Pancreas (tissue), 10 donors: Measurements from ENCODE around the gene CHRNB2. TPM values are rescaled to one million over a fixed set of nuclear protein-coding genes. Genes with fewer than 3 reads are reported as not detected.

Experiments
- ATAC-seq, 4 donors: fragments of 200-7000 bp; cut with Tn5 transposase; one replicate each; pipeline versions ENCODE4 v1.8.0 to v1.9.1; 2020; ENCODE audit warnings: mild to moderate bottlenecking in 4 of 4, moderate library complexity in 4 of 4
- DNase-seq, 6 donors: peaks; one replicate each; pipeline ENCODE4 v3.0.0-alpha.2; 2020
- FAIRE-seq: peaks from 2 replicates; lab custom pipeline; 2012; peaks lifted over from hg19 to GRCh38; lab: Jason Lieb, UNC
- H3K27ac ChIP-seq, 4 donors: fragments of 200-600 bp; sonication (generic); 1 replicate in 3 of 4; 2 replicates in 1 of 4; pipeline versions ENCODE4 v1.5.0 to v1.8.0; 2020
- H3K27me3 ChIP-seq, 4 donors: fragments of 200-600 bp; one replicate each; pipeline ENCODE4 v1.8.0; 2021
- H3K36me3 ChIP-seq, 3 donors: fragments of 200-600 bp; sonication (generic) in 1 of 3; one replicate each; pipeline versions ENCODE4 v1.5.0 to v1.8.0; 2020 to 2021
- H3K4me1 ChIP-seq, 3 donors: fragments of 200-600 bp; one replicate each; pipeline ENCODE4 v1.8.0; 2021
- H3K4me3 ChIP-seq, 4 donors: fragments of 200-600 bp; sonication (generic) in 2 of 4; one replicate each; pipeline versions ENCODE4 v1.5.0 to v1.8.0; 2020 to 2021
- H3K9me3 ChIP-seq, 4 donors: fragments of 200-600 bp; one replicate each; pipeline ENCODE4 v1.8.0; 2021
- WGBS, 2 donors: extraction: QIAGEN DNeasy Blood & Tissue Kit; methylation state at CpG; one replicate each; pipeline ENCODE4 v1.1.7; 2013; 5-methylcytosine and 5-hydroxymethylcytosine counted together
- intact Hi-C, 3 donors: fragments of 100-400 bp; cut with DNase I; formaldehyde crosslinking; loops; one replicate each; pipeline versions ENCODE4 v1.11.1 to v1.14.2; 2022
- polyA plus RNA-seq, 2 donors: library from polyadenylated mRNA; stranded (reverse); fragments of 200-250 nt; gene quantifications; one replicate each; pipeline ENCODE4 v1.2.3, GENCODE V29; 2013
- total RNA-seq, 6 donors: library from RNA; stranded (reverse); fragmentation: NEBNext Ultra II Directional in 4 of 6; extraction: Animal tissue kit (Norgen Biotek cat#: 25700) in 4 of 6; gene quantifications; one replicate each; pipeline versions ENCODE4 v1.2.1 to v1.2.4, GENCODE V29; 2021 to 2023
- TF ChIP-seq, protein P1 (sequence below), 4 donors: fragments of 200-600 bp; sonication (generic) in 3 of 4; IDR thresholded peaks; one replicate each; pipeline versions ENCODE4 v1.5.0 to v1.8.0; 2021; ENCODE audit warnings: antibody characterized with exemption in 4 of 4
- donor health status: healthy with polysubstance abuse.
- donor health status: DM: no; HTN: no; CAD: no; lungs with moderate emphysema.
- donor health status: DM: no; HTN: no; CAD: no.
- donor health status: control.
- donor health status: control.
- donor health status: Bipolar disorder and iron deficiency.
- donor health status: DM: yes; HTN: yes; CAD: no.
- donor health status: DM: no; HTN: no; CAD: no.
- donor health status: DM: no; HTN: no; CAD: no.
- donor health status: DM: yes; HTN: yes; CAD: no.

The CHRNB2 gene
- total and polyA plus RNA-seq, 8 donors: 0.32 to 3.1 (median 0.69) TPM

DNA sequence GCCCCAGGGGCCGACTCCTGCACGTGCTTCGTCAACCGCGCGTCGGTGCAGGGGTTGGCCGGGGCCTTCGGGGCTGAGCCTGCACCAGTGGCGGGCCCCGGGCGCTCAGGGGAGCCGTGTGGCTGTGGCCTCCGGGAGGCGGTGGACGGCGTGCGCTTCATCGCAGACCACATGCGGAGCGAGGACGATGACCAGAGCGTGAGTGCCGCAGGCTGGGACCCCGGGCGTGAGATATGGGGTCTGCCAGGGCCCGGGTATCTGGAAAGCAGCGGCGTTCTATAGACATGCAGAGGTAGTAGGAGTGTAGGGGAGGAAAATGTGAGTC, 4.3 kb downstream of the CHRNB2 start:
- TF ChIP-seq, protein P1, sequence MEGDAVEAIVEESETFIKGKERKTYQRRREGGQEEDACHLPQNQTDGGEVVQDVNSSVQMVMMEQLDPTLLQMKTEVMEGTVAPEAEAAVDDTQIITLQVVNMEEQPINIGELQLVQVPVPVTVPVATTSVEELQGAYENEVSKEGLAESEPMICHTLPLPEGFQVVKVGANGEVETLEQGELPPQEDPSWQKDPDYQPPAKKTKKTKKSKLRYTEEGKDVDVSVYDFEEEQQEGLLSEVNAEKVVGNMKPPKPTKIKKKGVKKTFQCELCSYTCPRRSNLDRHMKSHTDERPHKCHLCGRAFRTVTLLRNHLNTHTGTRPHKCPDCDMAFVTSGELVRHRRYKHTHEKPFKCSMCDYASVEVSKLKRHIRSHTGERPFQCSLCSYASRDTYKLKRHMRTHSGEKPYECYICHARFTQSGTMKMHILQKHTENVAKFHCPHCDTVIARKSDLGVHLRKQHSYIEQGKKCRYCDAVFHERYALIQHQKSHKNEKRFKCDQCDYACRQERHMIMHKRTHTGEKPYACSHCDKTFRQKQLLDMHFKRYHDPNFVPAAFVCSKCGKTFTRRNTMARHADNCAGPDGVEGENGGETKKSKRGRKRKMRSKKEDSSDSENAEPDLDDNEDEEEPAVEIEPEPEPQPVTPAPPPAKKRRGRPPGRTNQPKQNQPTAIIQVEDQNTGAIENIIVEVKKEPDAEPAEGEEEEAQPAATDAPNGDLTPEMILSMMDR (IDR thresholded peaks at IDR 0.05): no peak
- intact Hi-C loops: no loop called here
- FAIRE-seq: no peak
- Histone ChIP-seq H3K4me3 (no peak overlapping the region), H3K27me3 (no peaks in the 10 kb centered on the region), H3K27ac (no peak overlapping the region), H3K4me1 (peaks cover 0 to 5% (median 3%) of the 10 kb centered on the region in 3 donors), H3K9me3 (no peaks in the 10 kb centered on the region), H3K36me3 (no peaks in the 10 kb centered on the region)
- ATAC-seq: no peak
- 87 to 90% methylated on average over 28 to 29 of the region's 29 CpGs for WGBS, 2 donors
- peak in 1 of 6 donors; percentile 64 for DNase-seq

DNA sequence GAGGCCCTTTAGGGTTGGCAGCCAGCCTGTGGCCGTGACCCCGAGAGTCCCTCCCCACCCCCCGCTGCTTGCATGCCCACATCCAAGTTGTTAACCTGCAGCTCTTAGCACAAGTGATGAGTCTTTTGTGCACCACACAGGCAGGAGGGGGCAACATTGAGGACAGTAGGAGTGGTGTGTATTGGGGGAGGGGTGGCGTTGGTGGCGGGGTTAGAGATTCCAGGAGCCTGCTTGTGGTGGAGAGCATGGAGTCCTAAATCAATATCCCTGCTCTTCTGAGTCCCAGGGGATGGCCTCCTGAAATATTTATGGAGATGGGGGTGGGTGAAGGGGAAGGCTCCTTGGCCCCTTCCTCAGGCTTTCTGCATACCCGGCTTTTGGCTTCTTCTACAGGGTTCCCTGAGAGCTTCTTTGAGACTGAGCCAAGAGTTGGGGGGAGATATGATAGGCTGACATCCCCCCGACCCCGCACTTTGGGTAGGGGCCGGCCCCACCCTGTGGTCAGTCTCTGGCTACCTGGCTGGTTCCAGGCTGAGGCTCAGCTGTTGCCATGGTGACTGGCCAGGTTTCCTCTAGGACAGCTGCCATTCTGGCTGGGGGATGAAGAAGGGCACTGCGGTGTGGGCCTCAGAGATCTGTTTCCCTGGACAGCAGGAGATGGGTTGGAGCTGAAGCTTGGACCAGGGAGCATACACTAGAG, 5.0 kb downstream of the CHRNB2 start:
- DNase-seq: no peak
- no peaks in the 10 kb centered on the region for H3K36me3 ChIP-seq
- peaks cover 0 to 3% (median under 1%) of the 10 kb centered on the region in 3 donors for H3K4me1 ChIP-seq
- no peaks in the 10 kb centered on the region for H3K27me3 ChIP-seq
- no peak for FAIRE-seq
- WGBS, 2 donors: 64 to 73% methylated on average over 10 of the region's 10 CpGs
- ATAC-seq: no peak
- H3K4me3 ChIP-seq: no peak overlapping the region
- H3K9me3 ChIP-seq: no peaks in the 10 kb centered on the region
- TF ChIP-seq, protein P1 (IDR thresholded peaks at IDR 0.05): no peak
- intact Hi-C loops: no loop called here
- no peak overlapping the region for H3K27ac ChIP-seq

GRCh38 chr1:154573168-154573510, 5.6 kb downstream of the CHRNB2 start:
- Histone ChIP-seq H3K36me3 (no peaks in the 10 kb centered on the region), H3K9me3 (no peaks in the 10 kb centered on the region), H3K27ac (no peak overlapping the region), H3K4me3 (no peak overlapping the region), H3K4me1 (peaks cover 0 to under 1% (median 0%) of the 10 kb centered on the region in 3 donors), H3K27me3 (no peaks in the 10 kb centered on the region)
- DNase-seq (no peak), ATAC-seq (no peak), FAIRE-seq (no peak)
- TF ChIP-seq, protein P1 (IDR thresholded peaks at IDR 0.05): no peak
- 66 to 79% methylated on average over 3 of the region's 3 CpGs for WGBS, 2 donors
- intact Hi-C loops: no loop called here

DNA sequence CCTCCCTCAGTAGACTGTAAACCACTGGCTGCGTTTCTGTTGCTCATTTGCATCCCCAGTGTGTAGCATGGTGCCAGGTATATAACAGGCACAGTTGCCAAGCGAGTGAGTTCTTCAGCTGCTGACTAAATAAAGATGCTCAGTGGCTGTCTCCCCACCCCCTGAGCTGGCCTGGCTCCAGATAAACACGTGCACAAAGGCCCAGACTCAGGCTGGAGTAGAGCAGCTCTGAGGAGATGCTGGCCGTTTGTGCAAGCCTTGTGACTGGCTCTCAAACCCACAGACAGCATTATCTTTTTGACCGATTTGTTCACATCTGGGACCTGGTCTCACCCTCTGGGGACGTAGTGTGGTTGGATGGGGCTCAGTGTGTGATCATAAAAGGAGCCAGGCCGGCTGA, 7.1 kb downstream of the CHRNB2 start:
- Histone ChIP-seq H3K36me3 (no peaks in the 10 kb centered on the region), H3K27ac (no peak overlapping the region), H3K4me1 (no peaks in the 10 kb centered on the region), H3K4me3 (no peak overlapping the region), H3K27me3 (no peaks in the 10 kb centered on the region), H3K9me3 (no peaks in the 10 kb centered on the region)
- TF ChIP-seq, protein P1 (IDR thresholded peaks at IDR 0.05): no peak
- peak in 1 of 4 donors; percentile 24 for ATAC-seq
- DNase-seq: no peak
- 12 to 15% methylated on average over 7 of the region's 7 CpGs for WGBS, 2 donors
- no peak for FAIRE-seq
- intact Hi-C loops: no loop called here

DNA sequence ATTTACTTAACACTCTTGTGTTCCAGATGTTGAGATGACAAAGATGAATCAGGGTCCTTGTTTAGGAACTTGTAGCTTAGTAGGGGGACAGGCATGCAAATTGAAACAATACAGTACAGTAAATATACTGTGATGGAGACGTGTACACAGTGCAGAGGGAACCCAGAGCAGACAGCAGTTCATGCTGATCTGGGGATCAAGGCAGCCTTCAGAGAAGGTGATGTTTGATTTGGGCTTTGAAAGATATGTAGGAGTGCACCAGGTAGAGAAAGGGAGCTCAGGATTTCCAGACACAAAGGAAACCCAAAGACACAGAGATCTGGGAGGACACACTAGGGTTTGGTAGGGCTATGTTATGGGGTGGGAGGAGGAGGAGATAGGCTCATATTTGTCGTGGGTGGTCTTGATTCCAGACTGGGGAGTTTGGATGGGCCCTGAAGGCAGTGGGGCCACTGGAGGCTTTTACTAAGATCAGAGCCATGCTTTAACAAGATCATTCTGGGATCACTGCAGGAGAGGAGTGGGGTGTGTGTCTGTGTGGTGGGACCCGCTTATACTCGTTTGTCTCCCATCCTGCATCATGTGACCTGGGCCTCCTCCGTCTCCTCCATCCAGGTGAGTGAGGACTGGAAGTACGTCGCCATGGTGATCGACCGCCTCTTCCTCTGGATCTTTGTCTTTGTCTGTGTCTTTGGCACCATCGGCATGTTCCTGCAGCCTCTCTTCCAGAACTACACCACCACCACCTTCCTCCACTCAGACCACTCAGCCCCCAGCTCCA, 7.8 kb downstream of the CHRNB2 start:
- Histone ChIP-seq H3K4me3 (no peak overlapping the region), H3K9me3 (no peaks in the 10 kb centered on the region), H3K27me3 (no peaks in the 10 kb centered on the region), H3K36me3 (no peaks in the 10 kb centered on the region), H3K4me1 (no peaks in the 10 kb centered on the region), H3K27ac (no peak overlapping the region)
- ATAC-seq (no peak), FAIRE-seq (no peak), DNase-seq (no peak)
- TF ChIP-seq, protein P1 (IDR thresholded peaks at IDR 0.05): no peak
- intact Hi-C loops: no loop called here
- WGBS, 2 donors: 66 to 70% methylated on average over 10 of the region's 10 CpGs
